T-helper 1 cell treated with Interleukin-12 subunit alpha and Interleukin-12 subunit beta and Interleukin-4 antibody, amounts not matched to agents 30 μg/mL and 1 μg/mL, for 36 hours (primary cell): ENCODE results near the gene GLYATL3.

Experiments
- H3K27ac Mint-ChIP-seq: one replicate; pipeline ENCODE4 v1.8.0; 2021; ENCODE audit warnings: mild to moderate bottlenecking, mixed read lengths
- H3K27me3 Mint-ChIP-seq: one replicate; pipeline ENCODE4 v1.8.0; 2021; ENCODE audit warnings: low read depth, mixed read lengths
- H3K36me3 Mint-ChIP-seq: one replicate; pipeline ENCODE4 v1.8.0; 2021; ENCODE audit warnings: low read depth, mixed read lengths
- H3K4me1 Mint-ChIP-seq: one replicate; pipeline ENCODE4 v1.8.0; 2021; ENCODE audit warnings: low read depth, mixed read lengths
- H3K4me3 Mint-ChIP-seq: one replicate; pipeline ENCODE4 v1.8.0; 2021; ENCODE audit warnings: mild to moderate bottlenecking, moderate library complexity, mixed read lengths
- H3K9me3 Mint-ChIP-seq: one replicate; pipeline ENCODE4 v1.8.0; 2021; ENCODE audit warnings: mixed read lengths

GLYATL3 gene

GRCh38 chr6:49549691-49550491 is 50.2 kb downstream of the GLYATL3 start:
- Mint-ChIP-seq H3K4me3 (peak overlapping the region; percentile 85), H3K4me1 (peaks cover 17% of the 10 kb centered on the region), H3K27me3 (peaks cover 54% of the 10 kb centered on the region), H3K9me3 (no peaks in the 10 kb centered on the region), H3K36me3 (no peaks in the 10 kb centered on the region), H3K27ac (no peak overlapping the region)

DNA sequence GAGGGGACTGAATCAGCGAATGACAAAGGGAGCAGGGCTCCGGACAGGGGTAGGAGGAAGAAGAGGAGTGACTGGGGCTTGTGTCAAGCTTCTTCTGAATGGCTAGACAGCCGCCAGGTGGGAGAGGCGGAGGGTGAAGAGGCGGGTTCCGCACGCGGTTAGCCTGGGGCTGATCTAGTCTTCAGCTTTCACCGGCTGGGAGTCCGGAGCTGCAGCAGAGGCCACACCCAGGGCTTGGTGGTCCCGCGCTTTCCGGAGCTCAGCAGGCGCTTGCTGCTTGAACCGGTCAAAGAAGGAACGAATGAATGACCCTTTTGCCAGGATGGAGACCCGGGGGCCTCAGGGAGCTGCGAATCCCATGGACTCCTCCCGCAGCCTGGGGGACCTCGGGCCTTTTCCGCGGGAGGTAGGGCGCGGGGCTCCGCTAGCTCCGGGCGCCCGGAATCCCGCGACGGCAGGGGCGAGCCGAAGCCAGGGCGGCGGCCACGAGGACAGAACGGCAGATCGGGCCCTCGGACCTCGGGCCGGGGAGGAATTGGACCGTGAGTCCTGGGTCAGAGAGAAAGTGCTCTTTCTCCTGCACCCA is 50.9 kb downstream of the GLYATL3 start, which contains the start of gene C6orf141:
TSS of gene C6orf141 (plus strand) at position 177 of the 586 bp plus-strand sequence. CDS start at position 302, 125 bp downstream.
- Mint-ChIP-seq H3K27ac (no peak within 1 kb of the TSS), H3K4me3 (peak within 1 kb of the TSS; percentile 85), H3K4me1 (peaks cover 17% of the 10 kb centered on the region), H3K27me3 (peaks cover 54% of the 10 kb centered on the region), H3K36me3 (no peaks in the 10 kb centered on the region), H3K9me3 (no peaks in the 10 kb centered on the region)

DNA sequence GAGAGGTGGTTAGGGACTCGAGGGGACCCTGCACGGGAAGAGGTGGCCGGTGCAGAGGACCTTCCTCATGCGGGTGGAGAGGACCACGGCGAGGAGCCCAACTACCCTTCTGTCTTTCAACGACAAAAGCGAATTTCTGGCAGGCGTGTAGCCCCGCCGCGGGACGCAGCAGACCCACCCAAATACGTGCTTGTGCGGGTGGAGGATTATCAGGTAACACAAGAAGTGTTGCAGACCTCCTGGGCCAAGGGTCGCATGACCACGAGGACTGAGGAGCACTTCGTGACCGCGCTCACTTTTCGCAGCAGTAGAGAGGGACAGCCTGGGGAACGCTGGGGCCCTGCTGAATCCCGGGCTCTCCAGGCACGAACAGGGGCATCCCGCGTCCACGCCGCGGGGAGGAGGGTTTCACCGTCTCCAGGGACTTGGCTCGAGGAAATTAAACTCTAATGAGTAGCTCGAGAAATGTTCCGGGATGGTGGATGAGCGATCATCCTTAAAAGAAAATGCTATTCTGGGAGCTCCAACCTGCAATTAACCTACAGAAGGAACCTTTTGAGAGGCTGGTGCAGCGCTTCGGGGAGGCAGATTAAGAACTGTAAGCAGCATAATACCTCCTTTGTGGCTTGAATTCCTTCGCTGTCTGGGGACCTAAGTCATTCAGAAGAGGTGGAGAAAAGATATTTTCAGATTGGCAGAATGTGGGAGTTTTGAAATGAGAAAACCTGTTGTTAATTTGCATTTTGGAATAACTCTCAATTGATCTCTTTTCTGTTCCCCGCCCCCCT is 51.5 kb downstream of the GLYATL3 start:
- Mint-ChIP-seq H3K27me3 (peaks cover 52% of the 10 kb centered on the region), H3K9me3 (no peaks in the 10 kb centered on the region), H3K4me3 (peak overlapping the region; percentile 83), H3K27ac (no peak overlapping the region), H3K36me3 (no peaks in the 10 kb centered on the region), H3K4me1 (peaks cover 20% of the 10 kb centered on the region)

DNA sequence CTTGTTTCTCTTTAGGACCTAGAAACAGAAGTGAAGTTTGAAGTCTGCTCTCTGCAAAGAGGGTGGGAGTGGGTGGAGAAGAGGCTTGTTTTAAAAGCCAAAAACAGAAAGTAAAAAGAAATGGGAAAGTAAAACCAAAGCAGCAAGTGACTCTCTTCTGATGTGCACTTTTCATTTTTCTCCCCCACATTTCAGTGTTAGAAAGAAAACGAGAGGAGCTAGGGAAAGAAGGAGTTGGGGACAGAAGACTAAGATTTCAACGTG is 52.1 kb downstream of the GLYATL3 start:
- Mint-ChIP-seq H3K27me3 (peaks cover 47% of the 10 kb centered on the region), H3K4me1 (peaks cover 23% of the 10 kb centered on the region), H3K36me3 (no peaks in the 10 kb centered on the region), H3K4me3 (peak overlapping the region; percentile 83), H3K9me3 (no peaks in the 10 kb centered on the region), H3K27ac (no peak overlapping the region)

- no peaks in the 10 kb centered on the region for H3K36me3 Mint-ChIP-seq
- H3K27ac Mint-ChIP-seq = no peak overlapping the region
- H3K4me1 Mint-ChIP-seq = peaks cover 23% of the 10 kb centered on the region
- peaks cover 40% of the 10 kb centered on the region for H3K27me3 Mint-ChIP-seq
- H3K4me3 Mint-ChIP-seq = no peak overlapping the region
- no peaks in the 10 kb centered on the region for H3K9me3 Mint-ChIP-seq
Observed at GRCh38 chr6:49552596-49552995, 52.9 kb downstream of the GLYATL3 start.

- Mint-ChIP-seq H3K4me3 (no peak overlapping the region), H3K36me3 (no peaks in the 10 kb centered on the region), H3K4me1 (peaks cover 23% of the 10 kb centered on the region), H3K9me3 (no peaks in the 10 kb centered on the region), H3K27me3 (peaks cover 33% of the 10 kb centered on the region), H3K27ac (no peak overlapping the region)
Observed at GRCh38 chr6:49553384-49553783, 53.7 kb downstream of the GLYATL3 start.

GRCh38 chr6:49555951-49556350 is 56.2 kb downstream of the GLYATL3 start:
- peaks cover 17% of the 10 kb centered on the region for H3K4me1 Mint-ChIP-seq
- no peaks in the 10 kb centered on the region for H3K36me3 Mint-ChIP-seq
- no peak overlapping the region for H3K27ac Mint-ChIP-seq
- no peaks in the 10 kb centered on the region for H3K9me3 Mint-ChIP-seq
- H3K27me3 Mint-ChIP-seq = peaks cover 15% of the 10 kb centered on the region
- H3K4me3 Mint-ChIP-seq = no peak overlapping the region

DNA sequence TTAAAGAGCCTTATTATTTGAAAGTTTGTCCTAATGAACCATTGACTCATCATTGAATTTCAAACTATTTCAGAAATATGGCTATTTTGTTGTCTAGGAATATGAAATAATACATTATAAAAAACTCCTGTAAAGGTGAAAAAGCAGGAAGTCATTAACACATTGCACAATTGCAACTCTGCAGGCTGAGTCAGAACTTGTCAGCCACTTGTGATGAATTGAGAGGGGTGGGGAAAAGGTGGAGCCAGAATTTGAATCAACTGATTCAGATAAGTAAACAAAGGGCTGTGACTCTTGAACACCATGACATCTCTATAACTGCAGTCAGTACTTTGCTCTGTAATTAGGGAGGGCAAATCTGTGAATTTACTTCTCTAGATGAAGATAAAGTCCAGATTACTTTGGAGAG is 56.7 kb downstream of the GLYATL3 start:
- Mint-ChIP-seq H3K4me3 (no peak overlapping the region), H3K9me3 (no peaks in the 10 kb centered on the region), H3K4me1 (peaks cover 13% of the 10 kb centered on the region), H3K27me3 (peaks cover 10% of the 10 kb centered on the region), H3K36me3 (no peaks in the 10 kb centered on the region), H3K27ac (no peak overlapping the region)

GRCh38 chr6:49557177-49557576 is 57.5 kb downstream of the GLYATL3 start:
- no peaks in the 10 kb centered on the region for H3K9me3 Mint-ChIP-seq
- no peak overlapping the region for H3K4me3 Mint-ChIP-seq
- no peaks in the 10 kb centered on the region for H3K36me3 Mint-ChIP-seq
- peaks cover 5% of the 10 kb centered on the region for H3K27me3 Mint-ChIP-seq
- H3K27ac Mint-ChIP-seq = no peak overlapping the region
- H3K4me1 Mint-ChIP-seq = peaks cover 8% of the 10 kb centered on the region

- Mint-ChIP-seq H3K27ac (no peak overlapping the region), H3K27me3 (no peaks in the 10 kb centered on the region), H3K4me3 (no peak overlapping the region)
Observed at GRCh38 chr6:49558238-49558637, 58.5 kb downstream of the GLYATL3 start.

GRCh38 chr6:49563006-49563886 is 63.5 kb downstream of the GLYATL3 start:
- Mint-ChIP-seq H3K27me3 (peaks cover 6% of the 10 kb centered on the region), H3K4me3 (no peak overlapping the region), H3K36me3 (no peaks in the 10 kb centered on the region), H3K27ac (no peak overlapping the region), H3K4me1 (peaks cover 3% of the 10 kb centered on the region), H3K9me3 (no peaks in the 10 kb centered on the region)

More at GRCh38 chr6:49558238-49558637, 58.5 kb downstream of the GLYATL3 start:
- Mint-ChIP-seq H3K9me3 (no peaks in the 10 kb centered on the region), H3K4me1 (peaks cover 6% of the 10 kb centered on the region), H3K36me3 (no peaks in the 10 kb centered on the region)

- Mint-ChIP-seq H3K36me3 (no peaks in the 10 kb centered on the region), H3K4me3 (no peak overlapping the region), H3K4me1 (peaks cover 3% of the 10 kb centered on the region), H3K9me3 (no peaks in the 10 kb centered on the region), H3K27me3 (peaks cover 9% of the 10 kb centered on the region), H3K27ac (no peak overlapping the region)
Observed at GRCh38 chr6:49564552-49564951, 64.8 kb downstream of the GLYATL3 start.

- Mint-ChIP-seq H3K4me3 (no peak overlapping the region), H3K27ac (no peak overlapping the region)
Observed at GRCh38 chr6:49565261-49565660, 65.5 kb downstream of the GLYATL3 start.

DNA sequence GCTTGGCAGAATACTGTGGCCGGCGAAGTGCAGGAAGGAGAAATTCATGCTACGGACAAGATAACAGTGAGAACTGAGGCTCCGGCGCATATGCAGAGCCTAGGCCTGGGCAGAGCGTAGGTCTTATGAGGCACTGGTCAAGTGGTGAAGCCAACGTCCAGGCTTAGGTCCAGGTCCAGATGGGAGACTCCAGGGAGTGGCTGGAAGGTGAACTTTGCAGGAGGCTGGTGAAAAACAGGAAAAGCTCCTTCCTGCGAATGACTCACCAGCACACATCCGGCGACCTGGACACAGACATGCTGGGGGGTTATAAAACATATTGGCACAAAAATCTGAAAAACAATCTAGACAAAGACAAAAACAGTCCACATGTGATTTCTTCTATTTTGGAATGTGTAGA is 66.1 kb downstream of the GLYATL3 start:
- Mint-ChIP-seq H3K9me3 (no peaks in the 10 kb centered on the region), H3K27ac (no peak overlapping the region), H3K4me3 (no peak overlapping the region), H3K27me3 (peaks cover 9% of the 10 kb centered on the region), H3K36me3 (no peaks in the 10 kb centered on the region), H3K4me1 (peaks cover 3% of the 10 kb centered on the region)

More at GRCh38 chr6:49565261-49565660, 65.5 kb downstream of the GLYATL3 start:
- Mint-ChIP-seq H3K4me1 (peaks cover 3% of the 10 kb centered on the region), H3K9me3 (no peaks in the 10 kb centered on the region), H3K36me3 (no peaks in the 10 kb centered on the region), H3K27me3 (peaks cover 9% of the 10 kb centered on the region)
